ENCODE results near the gene GPX2.

GRCh38 chr14:64919618-64920017 lies 22.9 kb downstream of the GPX2 start:
- TF ChIP-seq, protein P1, sequence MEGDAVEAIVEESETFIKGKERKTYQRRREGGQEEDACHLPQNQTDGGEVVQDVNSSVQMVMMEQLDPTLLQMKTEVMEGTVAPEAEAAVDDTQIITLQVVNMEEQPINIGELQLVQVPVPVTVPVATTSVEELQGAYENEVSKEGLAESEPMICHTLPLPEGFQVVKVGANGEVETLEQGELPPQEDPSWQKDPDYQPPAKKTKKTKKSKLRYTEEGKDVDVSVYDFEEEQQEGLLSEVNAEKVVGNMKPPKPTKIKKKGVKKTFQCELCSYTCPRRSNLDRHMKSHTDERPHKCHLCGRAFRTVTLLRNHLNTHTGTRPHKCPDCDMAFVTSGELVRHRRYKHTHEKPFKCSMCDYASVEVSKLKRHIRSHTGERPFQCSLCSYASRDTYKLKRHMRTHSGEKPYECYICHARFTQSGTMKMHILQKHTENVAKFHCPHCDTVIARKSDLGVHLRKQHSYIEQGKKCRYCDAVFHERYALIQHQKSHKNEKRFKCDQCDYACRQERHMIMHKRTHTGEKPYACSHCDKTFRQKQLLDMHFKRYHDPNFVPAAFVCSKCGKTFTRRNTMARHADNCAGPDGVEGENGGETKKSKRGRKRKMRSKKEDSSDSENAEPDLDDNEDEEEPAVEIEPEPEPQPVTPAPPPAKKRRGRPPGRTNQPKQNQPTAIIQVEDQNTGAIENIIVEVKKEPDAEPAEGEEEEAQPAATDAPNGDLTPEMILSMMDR (conservative IDR thresholded peaks at IDR 0.05; ENCODE audit: low read depth, low read length), result no peak
- no peak for TF ChIP-seq EZH2 (IDR thresholded peaks at IDR 0.05; ENCODE audit: borderline replicate concordance, low read depth, low read length, poor library complexity, severe bottlenecking)
